ENCODE data around the gene FBXL3.

FBXL3 gene

GRCh38 chr13:76993021-76993420 lies 33.9 kb downstream of the FBXL3 start:
- intact Hi-C loops (cut with DNase I), result loop anchor here (2.0 kb wide), 1 partner anchor 34 kb away; the partner anchor contains the start of gene FBXL3
- DNase-seq, result peak in 5 of 42 donors; percentile 12 to 52 (median 19)

- peak in 32 of 42 donors; percentile 15 to 63 (median 34) for DNase-seq
Measured at GRCh38 chr13:76992548-76993001, 34.4 kb downstream of the FBXL3 start.

GRCh38 chr13:76991796-76992547 lies 35.0 kb downstream of the FBXL3 start, which contains the start of gene CLN5:
Gene CLN5 (plus strand): TSS chr13:76992081. CDS start chr13:76992099, 18 bp downstream.
- DNase-seq, result peak; percentile 81 to 97 (median 94)
- intact Hi-C loops (cut with DNase I), result loop anchor here (2.0 kb wide), 1 partner anchor 35 kb away; the partner anchor contains the start of gene FBXL3

More at GRCh38 chr13:76992548-76993001, 34.4 kb downstream of the FBXL3 start:
- intact Hi-C loops (cut with DNase I), result loop anchor here (2.0 kb wide), 1 partner anchor 34 kb away; the partner anchor contains the start of gene FBXL3

GRCh38 chr13:76991432-76991795 lies 35.5 kb downstream of the FBXL3 start:
- DNase-seq, result peak in 5 of 42 donors; percentile 5 to 20 (median 13)
- intact Hi-C loops (cut with DNase I), result no loop called here

GRCh38 chr13:76983676-76984075 lies 43.3 kb downstream of the FBXL3 start:
- intact Hi-C loops (cut with DNase I), result loop anchor here (10.0 kb wide), 1 partner anchor 1099 kb away; no protein-coding TSS in a partner anchor
- DNase-seq, result no peak

GRCh38 chr13:76982061-76982460 lies 44.9 kb downstream of the FBXL3 start:
- intact Hi-C loops (cut with DNase I), result loop anchor here (10.0 kb wide), 1 partner anchor 1097 kb away; no protein-coding TSS in a partner anchor
- DNase-seq, result no peak

- intact Hi-C loops (cut with DNase I), result loop anchor here (10.0 kb wide), 1 partner anchor 1095 kb away; no protein-coding TSS in a partner anchor
- DNase-seq, result peak; percentile 44 to 95 (median 86)
Measured at GRCh38 chr13:76980075-76980718, 46.8 kb downstream of the FBXL3 start.

GRCh38 chr13:76976929-76977328 lies 50.0 kb downstream of the FBXL3 start:
- intact Hi-C loops (cut with DNase I), result no loop called here
- no peak for DNase-seq

GRCh38 chr13:76976490-76976889 lies 50.5 kb downstream of the FBXL3 start:
- DNase-seq, result no peak
- intact Hi-C loops (cut with DNase I), result no loop called here

GRCh38 chr13:76975863-76976262 lies 51.1 kb downstream of the FBXL3 start:
- no peak for DNase-seq
- intact Hi-C loops (cut with DNase I), result no loop called here

- intact Hi-C loops (cut with DNase I), result no loop called here
- DNase-seq, result no peak
Measured at GRCh38 chr13:76974618-76974975, 52.4 kb downstream of the FBXL3 start.

- intact Hi-C loops (cut with DNase I), result no loop called here
- DNase-seq, result no peak
Measured at GRCh38 chr13:76973920-76974617, 52.9 kb downstream of the FBXL3 start.

- peak in 10 of 42 donors; percentile 5 to 44 (median 16) for DNase-seq
- intact Hi-C loops (cut with DNase I), result no loop called here
Measured at GRCh38 chr13:76971851-76972829, 54.8 kb downstream of the FBXL3 start.

- intact Hi-C loops (cut with DNase I), result no loop called here
- no peak for DNase-seq
Measured at GRCh38 chr13:76971215-76971614, 55.7 kb downstream of the FBXL3 start.

GRCh38 chr13:76969488-76970365 lies 57.2 kb downstream of the FBXL3 start:
- intact Hi-C loops (cut with DNase I), result no loop called here
- no peak for DNase-seq

- intact Hi-C loops (cut with DNase I), result no loop called here
- DNase-seq, result no peak
Measured at GRCh38 chr13:76968041-76968440, 58.9 kb downstream of the FBXL3 start.

GRCh38 chr13:76967031-76967430 lies 59.9 kb downstream of the FBXL3 start:
- intact Hi-C loops (cut with DNase I), result no loop called here

More at GRCh38 chr13:76967031-76967430, 59.9 kb downstream of the FBXL3 start:
- DNase-seq, result no peak
